Duodenal mucosa (tissue), 2 donors: ENCODE measurements around the gene GPD2.
A peak's percentile ranks its signal among the peaks of the same experiment; 100 is the strongest.

Source experiments
- H3K27ac ChIP-seq: one replicate; pipeline ENCODE4 v1.7.0; 2013; ENCODE audit warnings: low read depth, low read length
- H3K27me3 ChIP-seq, 2 donors: one replicate each; pipeline ENCODE4 v1.7.0; 2013; ENCODE audit warnings: low read length in 2 of 2, control low read depth in 1 of 2; ENCODE audit not compliant: insufficient read depth in 2 of 2, control insufficient read depth in 1 of 2
- H3K36me3 ChIP-seq, 2 donors: one replicate each; pipeline ENCODE4 v1.7.0; 2013; ENCODE audit warnings: low read length in 2 of 2, control low read depth in 1 of 2; ENCODE audit not compliant: insufficient read depth in 2 of 2, control insufficient read depth in 1 of 2
- H3K4me1 ChIP-seq, 2 donors: one replicate each; pipeline ENCODE4 v1.7.0; 2013; ENCODE audit warnings: low read length in 2 of 2, control low read depth in 1 of 2; ENCODE audit not compliant: insufficient read depth in 2 of 2, control insufficient read depth in 1 of 2
- H3K4me3 ChIP-seq, 2 donors: one replicate each; pipeline ENCODE4 v1.7.0; 2013; ENCODE audit warnings: low read length in 2 of 2, low read depth in 1 of 2
- H3K9ac ChIP-seq, 2 donors: one replicate each; pipeline ENCODE4 v1.7.0; 2013; ENCODE audit warnings: low read length in 2 of 2, low read depth in 1 of 2
- H3K9me3 ChIP-seq, 2 donors: one replicate each; pipeline ENCODE4 v1.7.0; 2013; ENCODE audit warnings: low read length in 2 of 2, control low read depth in 1 of 2; ENCODE audit not compliant: control insufficient read depth in 1 of 2

Gene GPD2

GRCh38 chr2:156435718-156436496 is at the start of gene GPD2:
Gene GPD2, plus strand, starts transcription at chr2:156436379. Its CDS starts 39,727 bp downstream, at chr2:156476106.
- H3K4me1 ChIP-seq = peaks cover 25 to 30% of the 10 kb centered on the region in 2 donors
- H3K36me3 ChIP-seq = no peaks in the 10 kb centered on the region
- H3K9me3 ChIP-seq = no peaks in the 10 kb centered on the region

DNA sequence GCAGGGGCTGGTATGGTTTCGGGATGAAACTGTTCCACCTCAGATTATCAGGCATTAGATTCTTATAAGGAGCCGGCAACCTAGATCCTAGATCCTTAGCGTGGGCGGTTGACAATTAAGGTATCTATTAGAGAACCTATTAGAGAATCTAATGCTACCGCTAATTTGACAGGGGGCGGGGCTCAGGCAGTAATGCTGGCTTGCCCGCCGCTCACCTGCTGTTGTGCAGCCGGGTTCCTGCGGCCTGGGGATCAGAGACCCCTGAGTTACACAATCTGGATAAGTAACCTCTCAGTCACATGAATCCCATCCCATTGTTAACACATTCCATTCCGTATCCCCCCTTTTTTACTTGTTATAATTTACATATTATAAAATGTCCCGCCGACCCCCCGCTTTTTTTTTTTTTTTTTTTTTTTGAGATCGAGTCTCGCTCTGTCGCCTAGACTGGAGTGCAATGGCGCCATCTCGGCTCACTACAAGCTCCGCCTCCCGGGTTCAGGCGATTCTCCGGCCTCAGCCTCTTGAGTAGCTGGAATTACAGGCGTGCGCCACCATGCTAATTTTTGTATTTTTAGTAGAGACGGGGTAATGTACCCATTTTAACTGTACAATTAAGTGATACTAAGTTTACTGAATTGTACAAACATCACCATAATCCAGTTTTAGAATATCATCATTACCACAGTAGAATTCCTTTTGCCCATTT is 42.0 kb upstream of the GPD2 start:
- no peak overlapping the region for H3K27ac ChIP-seq
- no peak overlapping the region for H3K9ac ChIP-seq
- H3K27me3 ChIP-seq = no peaks in the 10 kb centered on the region
- H3K36me3 ChIP-seq = no peaks in the 10 kb centered on the region
- H3K4me3 ChIP-seq = no peak overlapping the region
- peaks cover 0 to under 1% of the 10 kb centered on the region in 2 donors for H3K4me1 ChIP-seq
- no peaks in the 10 kb centered on the region for H3K9me3 ChIP-seq

More at GRCh38 chr2:156435718-156436496, at the start of gene GPD2:
- Histone ChIP-seq H3K27me3 (no peaks in the 10 kb centered on the region), H3K9ac (peak within 1 kb of the TSS; percentile 87 to 97), H3K4me3 (peak within 1 kb of the TSS; percentile 86 to 92), H3K27ac (peak within 1 kb of the TSS; percentile 92)

- Histone ChIP-seq H3K27me3 (no peaks in the 10 kb centered on the region), H3K36me3 (no peaks in the 10 kb centered on the region), H3K9me3 (no peaks in the 10 kb centered on the region), H3K4me3 (no peak overlapping the region), H3K9ac (no peak overlapping the region), H3K4me1 (peaks cover 7 to 8% of the 10 kb centered on the region in 2 donors), H3K27ac (no peak overlapping the region)
Measured at GRCh38 chr2:156396126-156396525, 40.1 kb upstream of the GPD2 start.

DNA sequence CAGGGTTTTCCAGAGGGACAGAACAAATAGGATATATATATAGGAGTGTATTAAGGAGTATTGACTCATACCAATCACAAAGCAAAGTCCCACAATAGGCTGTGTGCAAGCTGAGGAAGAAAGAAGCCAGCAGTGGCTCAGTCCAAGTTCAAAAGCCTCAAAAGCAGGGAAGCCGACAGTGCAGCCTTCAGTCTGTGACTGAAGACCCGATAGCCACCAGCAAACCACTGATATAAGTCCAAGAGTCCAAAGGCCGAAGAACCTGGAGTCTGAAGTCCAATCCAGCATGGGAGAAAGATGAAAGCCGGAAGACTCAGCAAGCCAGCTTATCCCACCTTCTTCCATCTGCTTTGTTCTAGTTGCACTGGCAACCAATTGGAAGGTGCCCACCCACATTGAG is 39.0 kb upstream of the GPD2 start:
- H3K4me3 ChIP-seq = no peak overlapping the region
- H3K9me3 ChIP-seq = no peaks in the 10 kb centered on the region

DNA sequence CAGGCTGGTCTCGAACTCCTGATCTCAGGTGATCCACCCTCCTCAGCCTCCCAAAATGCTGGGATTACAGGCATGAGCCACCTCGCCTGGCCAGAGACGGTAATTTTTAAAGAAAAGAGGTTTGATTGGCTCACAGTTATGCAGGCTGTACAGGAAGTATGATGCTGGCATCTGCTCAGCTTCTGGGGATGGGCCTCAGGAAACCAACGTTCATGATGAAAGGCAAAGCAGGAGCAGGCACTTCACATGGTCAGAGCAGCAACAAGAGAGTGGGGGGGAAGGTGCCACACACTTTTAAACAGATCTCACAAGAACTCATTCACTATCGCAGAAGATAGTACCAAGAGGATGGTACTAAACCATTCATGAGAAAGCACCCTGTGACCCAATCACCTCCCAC is 38.0 kb upstream of the GPD2 start:
- no peak overlapping the region for H3K9ac ChIP-seq
- H3K4me1 ChIP-seq = peaks cover 7 to 11% of the 10 kb centered on the region in 2 donors
- H3K27ac ChIP-seq = no peak overlapping the region
- H3K36me3 ChIP-seq = no peaks in the 10 kb centered on the region
- H3K9me3 ChIP-seq = no peaks in the 10 kb centered on the region
- no peak overlapping the region for H3K4me3 ChIP-seq
- no peaks in the 10 kb centered on the region for H3K27me3 ChIP-seq

More for the DNA sequence above, 39.0 kb upstream of the GPD2 start:
- no peaks in the 10 kb centered on the region for H3K36me3 ChIP-seq
- H3K4me1 ChIP-seq = peaks cover 7 to 11% of the 10 kb centered on the region in 2 donors
- no peaks in the 10 kb centered on the region for H3K27me3 ChIP-seq
- no peak overlapping the region for H3K27ac ChIP-seq
- no peak overlapping the region for H3K9ac ChIP-seq

- Histone ChIP-seq H3K4me3 (peak overlapping the region; percentile 88 to 92), H3K9ac (peak overlapping the region; percentile 77 to 81), H3K27ac (peak overlapping the region; percentile 5), H3K9me3 (no peaks in the 10 kb centered on the region), H3K4me1 (peaks cover 7 to 11% of the 10 kb centered on the region in 2 donors), H3K36me3 (no peaks in the 10 kb centered on the region), H3K27me3 (no peaks in the 10 kb centered on the region)
Measured at GRCh38 chr2:156399224-156399949, 36.8 kb upstream of the GPD2 start.

DNA sequence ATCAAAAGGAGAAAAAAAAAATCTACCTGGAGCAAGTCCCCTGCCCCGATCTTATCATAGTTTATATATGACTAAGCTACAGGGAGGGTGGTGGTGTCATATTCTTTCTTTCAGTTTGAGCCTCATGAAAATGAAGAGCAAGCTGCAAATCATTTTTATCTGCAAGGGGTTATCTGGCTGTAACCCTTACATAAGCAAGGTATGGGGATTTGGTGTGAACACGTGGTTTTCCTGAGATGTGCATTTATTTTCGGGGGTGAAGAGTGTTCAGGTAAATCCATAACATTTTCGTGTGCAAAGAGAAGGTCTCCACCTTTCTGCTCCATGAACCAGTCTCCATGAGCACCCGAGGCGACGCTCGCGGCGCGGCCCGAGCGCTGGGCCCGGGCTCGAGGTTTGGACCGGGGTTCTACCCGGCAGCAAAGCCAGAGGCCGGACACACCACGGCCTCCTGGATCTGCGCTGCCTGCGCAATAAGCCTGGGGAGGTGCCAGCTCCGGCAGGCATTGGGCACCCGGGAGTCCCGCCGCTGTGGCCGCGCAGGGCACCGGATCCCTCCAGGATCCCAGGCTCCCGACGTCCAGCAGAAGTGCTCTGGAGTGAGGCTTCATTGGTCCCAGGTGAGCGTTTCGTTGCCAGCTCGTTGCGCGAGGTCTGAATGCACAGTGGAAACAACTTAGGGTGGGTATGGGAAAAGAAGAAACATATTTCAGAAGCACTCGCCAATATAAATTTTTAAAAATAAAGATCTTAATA is 36.1 kb upstream of the GPD2 start:
- no peaks in the 10 kb centered on the region for H3K9me3 ChIP-seq
- peak overlapping the region; percentile 88 to 92 for H3K4me3 ChIP-seq
- H3K27ac ChIP-seq = peak overlapping the region; percentile 53
- peaks cover 7 to 11% of the 10 kb centered on the region in 2 donors for H3K4me1 ChIP-seq
- no peaks in the 10 kb centered on the region for H3K36me3 ChIP-seq
- no peaks in the 10 kb centered on the region for H3K27me3 ChIP-seq
- peak overlapping the region; percentile 77 to 81 for H3K9ac ChIP-seq

DNA sequence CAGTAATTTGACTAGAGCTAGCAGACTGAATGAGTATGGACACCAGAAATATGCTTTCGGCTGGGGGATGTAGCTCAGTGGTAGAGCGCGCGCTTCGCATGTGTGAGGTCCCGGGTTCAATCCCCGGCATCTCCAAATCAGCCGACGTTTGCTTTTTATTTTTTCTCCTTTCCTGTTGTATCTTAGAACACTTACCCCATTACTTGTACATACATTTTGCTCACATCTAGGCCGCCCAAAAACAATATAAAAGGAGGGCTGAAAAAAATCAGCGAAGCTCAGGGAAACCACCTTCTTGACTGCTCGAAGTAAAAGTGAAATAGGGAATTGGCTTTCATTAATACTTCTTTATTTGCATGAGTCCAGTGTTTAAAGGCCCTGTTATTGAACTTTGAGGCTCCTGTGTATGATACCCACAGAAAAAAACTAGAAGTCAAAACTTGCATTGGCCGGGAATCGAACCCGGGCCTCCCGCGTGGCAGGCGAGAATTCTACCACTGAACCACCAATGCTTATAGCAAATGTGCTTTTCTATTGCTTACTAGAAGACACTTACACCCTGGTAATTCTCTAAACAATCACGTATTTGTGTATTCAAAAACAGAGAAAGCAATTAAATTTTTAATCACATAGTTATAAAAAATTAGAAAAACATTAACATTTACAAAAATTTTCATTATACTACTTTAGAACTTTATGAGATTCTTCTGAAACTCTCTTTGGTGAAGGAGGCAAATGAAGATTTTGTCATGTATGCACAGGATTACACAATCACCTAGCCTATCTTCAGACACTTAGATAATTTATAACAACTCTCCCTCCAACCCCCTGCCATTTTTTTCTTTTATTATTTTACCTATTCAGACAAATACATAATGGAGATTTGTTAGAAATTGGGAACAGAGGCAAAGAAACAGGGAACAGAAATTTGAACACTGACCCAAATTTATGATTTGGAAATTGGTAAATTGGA is 35.2 kb upstream of the GPD2 start:
- Histone ChIP-seq H3K36me3 (no peaks in the 10 kb centered on the region), H3K9ac (peak overlapping the region; percentile 77 to 81), H3K9me3 (no peaks in the 10 kb centered on the region), H3K27ac (peak overlapping the region; percentile 90), H3K27me3 (no peaks in the 10 kb centered on the region), H3K4me1 (peaks cover 7 to 11% of the 10 kb centered on the region in 2 donors), H3K4me3 (peak overlapping the region; percentile 88 to 92)

DNA sequence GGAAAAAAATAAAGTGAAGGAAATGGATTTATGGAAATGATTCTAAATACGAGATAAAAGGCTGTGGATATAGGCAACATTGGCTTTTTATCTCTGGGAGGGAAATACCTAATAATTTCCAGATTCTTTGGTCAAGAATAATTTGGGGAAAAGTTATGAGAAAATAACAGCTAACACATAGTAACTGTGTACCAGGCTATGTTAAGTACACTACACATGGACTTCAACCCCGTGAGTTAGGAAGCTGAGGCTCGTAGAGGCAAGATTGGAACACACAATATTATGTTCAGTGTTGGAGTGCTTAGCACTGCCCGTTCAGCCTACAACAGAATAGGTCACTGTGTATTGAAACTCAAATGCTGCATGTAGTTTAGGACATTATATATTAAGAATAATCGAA is 34.3 kb upstream of the GPD2 start:
- Histone ChIP-seq H3K9ac (no peak overlapping the region), H3K27ac (no peak overlapping the region), H3K27me3 (no peaks in the 10 kb centered on the region), H3K36me3 (no peaks in the 10 kb centered on the region), H3K4me3 (no peak overlapping the region), H3K9me3 (no peaks in the 10 kb centered on the region), H3K4me1 (peaks cover 7 to 11% of the 10 kb centered on the region in 2 donors)
